H9 (cell line): ENCODE measurements around the gene TP53BP1. TPM values are rescaled to one million over a fixed set of nuclear protein-coding genes. Genes with fewer than 3 reads are reported as not detected.
A peak's percentile ranks its signal among the peaks of the same experiment; 100 is the strongest.

Experiments
- DNase-seq: peaks from one replicate; pipeline ENCODE4 v3.0.0-alpha.2; 2017
- H2AFZ ChIP-seq: one replicate; pipeline ENCODE4 v1.6.1; 2013; ENCODE audit warnings: mild to moderate bottlenecking, low read length, control low read depth, moderate library complexity
- H2AK5ac ChIP-seq: 2 replicates; pipeline ENCODE4 v1.6.1; 2013; ENCODE audit warnings: low read length, control low read depth, mixed read lengths; ENCODE audit not compliant: insufficient read length
- H2BK120ac ChIP-seq: one replicate; pipeline ENCODE4 v1.6.1; 2013; ENCODE audit warnings: low read depth, mild to moderate bottlenecking, low read length, control low read depth, inconsistent platforms; ENCODE audit not compliant: poor library complexity, severe bottlenecking
- H2BK12ac ChIP-seq: 2 replicates; pipeline ENCODE4 v1.6.1; 2013; ENCODE audit warnings: low read length, control low read depth, mixed read lengths, low read depth; ENCODE audit not compliant: insufficient read length
- H2BK15ac ChIP-seq: 2 replicates; pipeline ENCODE4 v1.6.1; 2013; ENCODE audit warnings: low read depth, low read length, control low read depth
- H2BK20ac ChIP-seq: one replicate; pipeline ENCODE4 v1.6.1; 2013; ENCODE audit warnings: low read depth, mild to moderate bottlenecking, low read length, control low read depth, inconsistent platforms; ENCODE audit not compliant: poor library complexity, severe bottlenecking
- H2BK5ac ChIP-seq: 2 replicates; pipeline ENCODE4 v1.6.1; 2013; ENCODE audit warnings: low read length, control low read depth, mixed read lengths; ENCODE audit not compliant: insufficient read length
- H3K14ac ChIP-seq: 2 replicates; pipeline ENCODE4 v1.6.1; 2013; ENCODE audit warnings: low read length, control low read depth; ENCODE audit not compliant: insufficient read depth
- H3K18ac ChIP-seq: 2 replicates; pipeline ENCODE4 v1.6.1; 2013; ENCODE audit warnings: low read depth, mild to moderate bottlenecking, mixed read lengths, low read length, control low read depth; ENCODE audit not compliant: insufficient read length
- H3K23ac ChIP-seq: 2 replicates; pipeline ENCODE4 v1.6.1; 2013; ENCODE audit warnings: low read length, control low read depth, mixed read lengths, low read depth; ENCODE audit not compliant: insufficient read length
- H3K23me2 ChIP-seq: 2 replicates; pipeline ENCODE4 v1.6.1; 2013; ENCODE audit warnings: low read depth, mild to moderate bottlenecking, mixed read lengths, low read length, control low read depth; ENCODE audit not compliant: insufficient read length, poor library complexity, severe bottlenecking
- H3K27ac ChIP-seq: 2 replicates; pipeline ENCODE4 v1.5.1; 2013; ENCODE audit warnings: low read length, control low read depth, mixed read lengths, low read depth; ENCODE audit not compliant: insufficient read length
- H3K27me3 ChIP-seq: 2 replicates; pipeline ENCODE4 v1.6.1; 2013; ENCODE audit warnings: low read length, control low read depth, inconsistent platforms; ENCODE audit not compliant: insufficient read depth
- H3K4ac ChIP-seq: 2 replicates; pipeline ENCODE4 v1.6.1; 2013; ENCODE audit warnings: low read depth, mild to moderate bottlenecking, control low read depth, inconsistent platforms, low read length, moderate library complexity
- H3K4me1 ChIP-seq: 2 replicates; pipeline ENCODE4 v1.6.1; 2013; ENCODE audit warnings: low read length, control low read depth, inconsistent platforms; ENCODE audit not compliant: insufficient read depth
- H3K4me2 ChIP-seq: 2 replicates; pipeline ENCODE4 v1.6.1; 2013; ENCODE audit warnings: low read length, control low read depth, mixed read lengths; ENCODE audit not compliant: insufficient read length, insufficient read depth
- H3K56ac ChIP-seq: 2 replicates; pipeline ENCODE4 v1.6.1; 2013; ENCODE audit warnings: low read depth, mild to moderate bottlenecking, mixed read lengths, low read length, control low read depth; ENCODE audit not compliant: insufficient read length
- H3K79me1 ChIP-seq: 2 replicates; pipeline ENCODE4 v1.6.1; 2013; ENCODE audit warnings: low read depth, mild to moderate bottlenecking, moderate library complexity, low read length, control low read depth, inconsistent platforms; ENCODE audit not compliant: insufficient read depth, poor library complexity, severe bottlenecking
- H3K79me2 ChIP-seq: 2 replicates; pipeline ENCODE4 v1.6.1; 2013; ENCODE audit warnings: low read length, control low read depth, inconsistent platforms; ENCODE audit not compliant: insufficient read depth
- H3K9ac ChIP-seq: 2 replicates; pipeline ENCODE4 v1.6.1; 2013; ENCODE audit warnings: low read length, control low read depth, mixed read lengths; ENCODE audit not compliant: insufficient read length; ENCODE audit errors: extremely low read depth
- H3K9me3 ChIP-seq: one replicate; pipeline ENCODE4 v1.6.1; 2013; ENCODE audit warnings: low read depth, low read length, inconsistent platforms; ENCODE audit not compliant: control insufficient read depth
- H3T11ph ChIP-seq: one replicate; pipeline ENCODE4 v1.6.1; 2013; ENCODE audit warnings: mild to moderate bottlenecking, low read length, control low read depth, inconsistent platforms
- H4K20me1 ChIP-seq: one replicate; pipeline ENCODE4 v1.6.1; 2013; ENCODE audit not compliant: control insufficient read depth, insufficient read length, insufficient read depth
- H4K5ac ChIP-seq: 2 replicates; pipeline ENCODE4 v1.6.1; 2013; ENCODE audit warnings: low read depth, mild to moderate bottlenecking, mixed read lengths, low read length, control low read depth; ENCODE audit not compliant: insufficient read length
- H4K8ac ChIP-seq: replicated peaks from 2 replicates; pipeline ENCODE4 v1.6.1; 2013; ENCODE audit warnings: low read length, control low read depth, mixed read lengths, low read depth; ENCODE audit not compliant: insufficient read length
- H4K91ac ChIP-seq: 2 replicates; pipeline ENCODE4 v1.6.1; 2013; ENCODE audit warnings: low read depth, mild to moderate bottlenecking, moderate library complexity, mixed read lengths, low read length, control low read depth; ENCODE audit not compliant: insufficient read length
- H3K27ac Mint-ChIP-seq, 3 experiments: 2 replicates in 2 of 3; 3 replicates in 1 of 3; pipeline ENCODE4 v1.8.0; 2020 to 2021; ENCODE audit warnings: mixed read lengths in 3 of 3, mild to moderate bottlenecking in 1 of 3, moderate library complexity in 1 of 3
- H3K27me3 Mint-ChIP-seq: 2 replicates; pipeline ENCODE4 v1.8.0; 2021; ENCODE audit warnings: low read depth, mild to moderate bottlenecking, moderate library complexity, mixed read lengths
- H3K36me3 Mint-ChIP-seq, 3 experiments: 2 replicates in 2 of 3; 3 replicates in 1 of 3; pipeline ENCODE4 v1.8.0; 2020 to 2021; ENCODE audit warnings: low read depth in 3 of 3, mixed read lengths in 3 of 3; ENCODE audit not compliant: insufficient read depth in 1 of 3
- H3K4me1 Mint-ChIP-seq, 2 experiments: 2 replicates each; pipeline ENCODE4 v1.8.0; 2020; ENCODE audit warnings: mixed read lengths in 2 of 2
- H3K4me3 Mint-ChIP-seq, 2 experiments: 2 replicates in 1 of 2; 3 replicates in 1 of 2; pipeline ENCODE4 v1.8.0; 2020 to 2021; ENCODE audit warnings: mild to moderate bottlenecking in 2 of 2, mixed read lengths in 2 of 2, moderate library complexity in 1 of 2
- H3K9me3 Mint-ChIP-seq, 2 experiments: 2 replicates in 1 of 2; 3 replicates in 1 of 2; pipeline ENCODE4 v1.8.0; 2020; ENCODE audit warnings: mild to moderate bottlenecking in 2 of 2, mixed read lengths in 2 of 2, moderate library complexity in 1 of 2
- CTCF ChIP-seq: fragments of 200-600 bp; sonication (generic); conservative IDR thresholded peaks from 3 replicates; pipeline ENCODE4 v1.8.0; 2021; ENCODE audit warnings: antibody characterized with exemption, mild to moderate bottlenecking
- total RNA-seq: library from RNA; stranded (reverse); gene quantifications from 2 replicates; pipeline ENCODE4 v1.2.1, GENCODE V29; 2021

Gene TP53BP1
- total RNA-seq, 1 experiment from 2014 or later: 81.5 TPM

GRCh38 chr15:43441316-43441715 lies 51.6 kb downstream of the TP53BP1 start:
- no peak overlapping the region for H2BK20ac ChIP-seq
- H3K27ac Mint-ChIP-seq: peak overlapping the region in 2 of 3 experiments; percentile 78 to 95; a peak in 4 of 7 replicates

More at GRCh38 chr15:43441316-43441715, 51.6 kb downstream of the TP53BP1 start:
- TF ChIP-seq CTCF: no peak
- Histone ChIP-seq H2BK12ac (no peak overlapping the region), H3K27ac (no peak overlapping the region), H3K56ac (no peak overlapping the region), H2AK5ac (no peak overlapping the region), H3K18ac (no peak overlapping the region), H3K79me2 (no peaks in the 10 kb centered on the region), H3K9ac (no peak overlapping the region), H3K4ac (no peak overlapping the region), H2AFZ (no peak overlapping the region), H2BK5ac (no peak overlapping the region), H4K8ac (no peak overlapping the region), H2BK120ac (no peak overlapping the region), H4K20me1 (no peaks in the 10 kb centered on the region), H3K4me2 (no peak overlapping the region), H3K23ac (no peak overlapping the region), H3K4me1 (no peaks in the 10 kb centered on the region), H3K27me3 (no peaks in the 10 kb centered on the region), H3K14ac (no peak overlapping the region), H3K9me3 (no peaks in the 10 kb centered on the region), H4K91ac (no peak overlapping the region), H3K23me2 (no peaks in the 10 kb centered on the region), H3K79me1 (peaks cover under 1% of the 10 kb centered on the region), H3T11ph (no peak overlapping the region), H2BK15ac (no peak overlapping the region), H4K5ac (no peak overlapping the region)
- peaks cover 34 to 80% (median 64%) of the 10 kb centered on the region in 3 experiments for H3K36me3 Mint-ChIP-seq
- H3K27me3 Mint-ChIP-seq: no peaks in the 10 kb centered on the region
- no peak for DNase-seq
- no peak overlapping the region for H3K4me3 Mint-ChIP-seq
- H3K9me3 Mint-ChIP-seq: no peaks in the 10 kb centered on the region
- H3K4me1 Mint-ChIP-seq: peaks cover 7 to 10% of the 10 kb centered on the region in 2 experiments
